Measurements from ENCODE around the gene EPB41L4B.

Gene EPB41L4B

DNA sequence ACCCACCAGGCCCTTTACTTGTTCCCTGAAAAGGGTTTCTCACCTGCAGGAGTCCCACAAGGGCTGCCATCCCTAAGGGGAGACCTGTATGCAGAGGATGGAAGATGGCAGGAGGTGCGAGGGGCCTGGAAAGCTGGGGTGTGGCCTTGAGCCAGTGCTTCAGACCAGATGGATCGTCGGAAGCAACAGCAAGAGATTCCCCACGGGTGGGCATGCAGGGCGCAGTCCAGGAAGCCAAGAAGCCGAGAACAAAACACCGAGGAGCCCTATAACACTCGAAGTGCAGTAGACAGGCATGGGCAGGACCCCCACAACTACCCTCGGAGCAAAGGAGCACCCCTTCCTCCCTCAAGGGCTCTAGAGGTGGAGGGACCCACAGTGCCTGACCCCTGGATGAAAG is 129.1 kb downstream of the EPB41L4B start:
- FAIRE-seq: no peak

DNA sequence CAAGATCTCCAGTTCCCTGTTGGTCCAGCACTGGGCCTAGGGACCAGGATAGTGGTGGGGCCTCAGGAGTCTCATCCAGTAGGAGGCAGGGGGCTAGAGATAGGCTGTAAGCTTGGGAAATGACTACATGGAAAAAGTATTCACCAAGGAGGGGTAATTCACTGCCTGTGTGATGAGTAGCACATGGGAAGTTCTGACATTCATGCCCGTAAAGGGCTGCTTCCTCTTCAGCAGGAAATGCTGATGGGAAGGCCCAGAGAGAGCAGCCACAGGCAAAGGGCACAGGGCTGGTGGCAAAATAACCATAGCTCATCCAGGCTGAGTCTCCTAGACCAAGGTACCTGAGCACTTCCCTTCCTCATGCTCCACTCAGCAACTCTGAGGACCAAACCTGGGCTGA is 130.7 kb downstream of the EPB41L4B start:
- FAIRE-seq: no peak

DNA sequence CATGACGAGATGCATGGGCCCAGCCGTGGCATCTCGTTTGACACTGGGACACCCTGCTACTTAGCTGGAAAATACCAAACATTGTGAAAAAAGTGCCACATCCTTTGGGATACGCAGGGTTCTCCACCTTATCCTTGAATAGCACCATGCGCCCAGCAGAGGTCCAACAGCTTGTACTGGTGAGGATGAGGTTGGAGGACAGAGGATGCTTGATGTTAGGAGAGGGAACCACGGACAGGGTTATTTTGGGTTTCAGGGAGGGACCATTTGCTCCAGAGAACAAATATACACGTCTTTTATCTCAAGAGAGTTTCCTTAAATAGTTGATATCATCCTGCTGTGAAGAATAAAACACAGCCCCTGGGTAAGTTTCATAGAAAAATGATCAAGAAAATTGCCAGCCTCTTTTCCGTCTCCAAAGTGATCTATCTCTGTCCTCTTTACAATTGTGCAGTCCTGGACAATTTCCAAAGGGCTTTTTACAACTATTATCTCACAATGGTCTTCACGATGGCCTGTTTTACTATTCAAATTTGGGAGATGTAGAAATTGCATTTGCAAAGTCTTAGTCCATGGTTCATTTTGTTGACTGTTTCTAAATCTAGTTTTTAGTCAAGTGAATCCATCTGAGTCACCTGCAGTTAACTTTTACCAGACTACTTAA is 133.9 kb downstream of the EPB41L4B start:
- FAIRE-seq: no peak

DNA sequence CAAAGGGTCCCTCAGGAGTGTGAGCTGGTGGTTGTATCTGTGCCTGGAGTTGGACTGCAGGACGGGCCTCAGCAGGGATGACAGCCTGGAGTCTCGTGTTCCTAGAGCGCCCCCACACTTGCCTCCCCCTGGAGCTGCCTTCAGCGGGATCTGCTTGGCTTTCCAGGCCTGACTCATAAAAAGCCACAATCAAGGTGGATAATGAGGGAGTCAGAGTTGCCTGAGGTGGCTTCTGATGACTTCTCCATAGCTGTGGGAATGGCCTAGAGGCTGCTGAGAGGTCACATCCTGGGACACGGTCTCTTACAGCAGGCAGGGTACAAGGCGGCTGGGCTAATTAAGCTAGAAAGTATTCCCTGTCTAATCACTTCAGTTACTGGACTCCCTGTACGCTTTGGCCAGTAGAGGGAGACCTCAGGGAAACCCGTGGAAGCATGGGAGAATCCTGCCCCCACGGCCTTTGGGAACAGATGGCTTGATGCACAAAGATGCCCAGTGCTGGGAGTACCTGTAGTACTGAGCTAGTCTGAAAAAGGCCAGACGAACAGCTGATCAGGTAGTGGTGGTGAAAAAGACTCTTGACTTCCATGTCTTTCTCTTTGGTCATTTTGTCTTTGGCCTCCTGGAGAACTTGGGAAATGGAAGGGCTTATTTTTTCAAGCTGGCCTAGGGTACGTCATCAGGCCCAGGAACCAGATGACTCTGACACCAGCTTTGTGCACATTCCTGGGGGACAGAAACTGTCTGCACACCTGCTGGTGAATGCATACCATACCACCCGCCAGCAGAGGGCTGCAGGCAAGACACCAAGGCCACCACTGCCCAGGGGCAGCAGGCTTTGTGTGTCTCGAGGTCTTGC is 137.7 kb downstream of the EPB41L4B start:
- no peak for FAIRE-seq

DNA sequence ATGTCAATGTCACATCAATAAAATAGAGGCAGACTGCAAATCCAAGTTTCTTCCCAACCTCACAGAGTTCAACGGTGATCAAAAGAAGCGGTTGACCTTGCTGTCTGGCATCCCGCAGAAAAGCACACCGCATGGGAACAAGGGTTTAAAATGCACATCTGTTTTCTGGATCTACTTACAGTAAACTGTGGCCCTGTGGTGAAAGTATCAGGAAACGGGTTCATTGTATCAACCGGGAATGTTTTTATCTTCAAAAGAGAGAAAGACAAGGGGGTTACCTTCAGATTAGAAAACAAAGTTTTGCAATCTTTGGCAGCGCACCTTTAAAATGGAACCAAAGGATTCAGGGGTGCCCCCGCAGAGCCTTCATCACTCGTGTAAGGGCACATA is 138.3 kb downstream of the EPB41L4B start:
- FAIRE-seq: no peak

DNA sequence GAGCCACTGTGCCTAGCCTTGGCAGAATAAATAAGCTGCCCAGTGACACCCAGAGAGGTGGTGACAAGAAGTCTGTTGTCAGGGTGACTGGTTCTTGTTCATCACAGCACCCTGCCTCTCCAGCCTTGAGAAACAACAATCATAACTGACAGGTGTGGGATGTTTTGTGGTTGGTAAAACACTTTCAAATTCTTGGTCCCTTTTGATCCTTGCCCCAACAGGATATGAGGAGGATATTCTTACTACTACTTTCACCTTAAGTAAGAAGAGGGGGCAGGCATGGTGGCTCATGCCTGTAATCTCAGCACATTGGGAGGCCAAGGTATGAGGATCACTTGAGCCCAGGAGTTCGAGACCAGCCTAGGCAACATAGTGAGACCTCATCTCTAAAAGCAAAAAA is 139.6 kb downstream of the EPB41L4B start:
- FAIRE-seq: no peak

DNA sequence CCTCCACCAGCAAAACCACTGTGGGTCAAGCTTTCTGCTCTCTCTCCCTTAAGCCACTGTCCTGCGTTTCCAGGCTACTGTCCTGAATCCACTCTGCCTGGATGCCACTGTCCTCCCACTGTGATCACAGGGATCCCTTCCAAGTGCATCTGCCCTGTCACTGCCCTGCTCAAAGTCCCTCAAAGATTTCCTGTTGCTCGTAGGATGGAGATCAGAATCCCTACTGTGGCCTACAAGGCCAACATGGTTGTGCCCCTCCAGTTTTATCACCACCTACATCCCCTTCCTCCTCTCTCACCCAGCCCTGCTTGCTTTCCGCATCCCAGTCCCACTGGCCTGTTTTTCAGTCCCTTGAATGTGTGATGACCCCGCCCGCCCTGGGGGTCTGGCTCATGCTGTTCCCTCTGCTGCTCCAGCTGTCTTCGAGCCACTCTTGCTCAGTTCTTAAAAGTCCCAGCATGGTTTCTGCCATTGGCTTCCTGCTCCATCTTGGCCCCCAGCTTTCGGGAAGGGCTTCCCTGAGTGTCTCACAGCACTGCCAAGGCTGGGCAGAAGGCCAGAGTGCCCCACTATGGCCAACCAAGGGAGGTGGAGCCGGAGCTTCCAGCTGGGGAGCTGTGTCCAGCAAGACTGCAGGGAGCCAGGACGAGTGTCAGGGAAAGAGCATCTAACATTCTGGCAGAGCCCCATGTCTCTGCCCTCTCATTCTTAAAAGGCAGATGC is 140.9 kb downstream of the EPB41L4B start:
- no peak for FAIRE-seq

DNA sequence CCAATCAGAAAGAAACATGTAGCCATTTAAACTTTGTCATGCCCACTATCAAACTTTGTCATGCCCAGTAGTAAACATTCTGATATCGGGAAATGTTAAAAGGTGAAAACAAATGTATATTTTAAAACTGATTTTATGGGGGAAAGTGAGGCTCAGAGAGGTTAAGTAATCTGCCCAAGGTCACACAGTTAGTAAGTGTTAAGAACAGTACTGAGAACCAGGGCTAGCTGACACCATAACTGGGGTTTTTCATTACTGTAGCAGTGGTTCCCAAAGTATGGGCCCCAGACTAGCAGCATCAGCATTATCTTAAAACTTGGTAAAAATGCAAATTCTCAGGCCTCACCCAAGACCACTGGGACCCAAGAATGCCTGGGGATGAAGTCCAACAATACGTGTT is 143.9 kb downstream of the EPB41L4B start:
- no peak for FAIRE-seq

DNA sequence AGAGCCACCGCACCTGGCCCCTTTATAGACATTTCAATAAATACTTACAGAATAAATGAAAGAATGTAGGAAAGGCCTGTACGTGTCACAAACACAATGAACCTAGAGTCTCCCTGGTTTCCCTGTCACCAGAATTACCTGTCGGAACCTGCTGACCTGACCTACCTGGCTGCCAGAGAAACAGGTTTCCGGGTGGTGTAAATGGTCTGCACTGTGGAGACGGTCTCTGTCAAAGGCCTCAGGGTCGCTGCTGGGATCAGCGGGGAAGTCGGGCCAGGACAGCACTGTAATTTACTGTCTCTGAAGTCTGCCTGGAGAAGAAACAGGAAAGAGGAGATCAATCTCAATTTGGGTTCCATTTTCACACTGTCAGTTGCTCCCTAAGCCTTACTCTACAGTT is 144.5 kb downstream of the EPB41L4B start:
- FAIRE-seq: no peak

DNA sequence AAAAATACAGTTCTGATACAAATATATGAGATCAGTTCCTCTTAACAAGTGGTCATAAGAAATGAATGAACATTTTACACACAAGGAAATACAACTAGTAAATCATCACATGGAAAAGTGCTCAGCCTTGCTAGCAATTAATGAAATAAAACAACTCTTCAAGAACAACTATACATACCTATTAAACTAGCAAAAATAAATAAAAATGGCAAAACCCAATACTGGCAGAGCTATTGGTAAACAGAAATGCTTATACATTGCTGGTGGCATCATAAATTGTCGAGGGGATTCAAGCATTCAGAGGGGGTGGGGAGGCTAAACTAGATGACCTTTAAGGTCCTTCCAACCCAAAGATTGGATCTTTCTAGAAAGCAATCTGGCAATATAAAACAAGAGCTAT is 147.9 kb downstream of the EPB41L4B start:
- FAIRE-seq: no peak

DNA sequence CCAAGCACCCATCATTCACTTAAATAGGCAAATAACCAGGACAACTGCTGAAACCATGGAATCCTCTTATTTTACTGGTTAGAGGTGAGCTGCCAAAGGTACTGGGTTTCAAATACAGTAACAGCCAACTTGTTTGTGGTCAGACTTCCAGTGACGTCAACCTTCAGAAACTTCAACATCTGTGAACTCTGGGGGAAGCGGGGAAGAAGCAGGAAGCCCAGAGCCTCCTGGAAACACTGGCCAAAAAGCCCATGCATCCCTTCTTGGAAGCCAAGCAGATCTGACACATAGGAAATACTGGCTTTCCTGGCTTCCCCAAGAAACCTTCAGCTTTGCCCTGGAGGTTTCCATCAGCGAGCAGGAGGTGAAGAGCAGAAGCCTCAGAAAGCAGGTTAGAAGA is 148.9 kb downstream of the EPB41L4B start:
- no peak for FAIRE-seq

DNA sequence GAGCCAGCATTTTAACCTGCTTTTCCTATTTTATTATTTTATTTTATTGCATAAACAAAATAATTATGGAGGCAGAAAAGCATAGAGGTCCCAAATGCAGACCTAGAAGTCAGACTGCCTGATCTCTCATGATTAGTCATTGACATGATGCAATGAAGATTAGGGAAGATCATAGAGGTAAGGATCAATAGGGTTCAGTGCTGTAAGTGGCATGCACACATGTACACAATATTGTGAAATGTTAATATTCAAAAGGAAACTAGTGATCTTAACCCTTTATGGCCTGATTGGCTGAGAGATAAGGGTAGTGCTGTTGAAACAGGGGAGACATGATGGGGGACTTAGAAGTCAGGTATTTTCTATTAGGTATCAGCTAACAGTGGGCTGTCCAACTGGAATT is 152.7 kb downstream of the EPB41L4B start:
- no peak for FAIRE-seq

DNA sequence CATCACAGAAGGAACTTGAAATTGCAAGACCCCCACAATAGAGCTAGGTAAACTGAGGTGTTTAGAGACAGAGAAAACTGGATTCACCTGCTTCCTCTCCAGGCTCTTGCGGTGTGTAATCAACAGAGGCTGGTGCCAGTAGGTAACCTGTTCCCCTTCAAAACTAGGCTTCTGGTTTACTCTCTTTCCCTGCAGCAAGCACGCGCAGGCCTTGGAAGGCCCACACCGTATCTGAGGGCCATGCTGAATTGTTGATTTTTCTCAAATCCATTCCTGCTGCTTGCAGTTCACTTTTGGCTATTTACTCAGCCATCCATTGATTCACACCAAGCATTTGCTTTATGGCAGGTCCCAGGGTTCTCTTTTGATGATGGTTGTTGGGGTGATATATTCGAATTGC is 153.1 kb downstream of the EPB41L4B start:
- FAIRE-seq: no peak

DNA sequence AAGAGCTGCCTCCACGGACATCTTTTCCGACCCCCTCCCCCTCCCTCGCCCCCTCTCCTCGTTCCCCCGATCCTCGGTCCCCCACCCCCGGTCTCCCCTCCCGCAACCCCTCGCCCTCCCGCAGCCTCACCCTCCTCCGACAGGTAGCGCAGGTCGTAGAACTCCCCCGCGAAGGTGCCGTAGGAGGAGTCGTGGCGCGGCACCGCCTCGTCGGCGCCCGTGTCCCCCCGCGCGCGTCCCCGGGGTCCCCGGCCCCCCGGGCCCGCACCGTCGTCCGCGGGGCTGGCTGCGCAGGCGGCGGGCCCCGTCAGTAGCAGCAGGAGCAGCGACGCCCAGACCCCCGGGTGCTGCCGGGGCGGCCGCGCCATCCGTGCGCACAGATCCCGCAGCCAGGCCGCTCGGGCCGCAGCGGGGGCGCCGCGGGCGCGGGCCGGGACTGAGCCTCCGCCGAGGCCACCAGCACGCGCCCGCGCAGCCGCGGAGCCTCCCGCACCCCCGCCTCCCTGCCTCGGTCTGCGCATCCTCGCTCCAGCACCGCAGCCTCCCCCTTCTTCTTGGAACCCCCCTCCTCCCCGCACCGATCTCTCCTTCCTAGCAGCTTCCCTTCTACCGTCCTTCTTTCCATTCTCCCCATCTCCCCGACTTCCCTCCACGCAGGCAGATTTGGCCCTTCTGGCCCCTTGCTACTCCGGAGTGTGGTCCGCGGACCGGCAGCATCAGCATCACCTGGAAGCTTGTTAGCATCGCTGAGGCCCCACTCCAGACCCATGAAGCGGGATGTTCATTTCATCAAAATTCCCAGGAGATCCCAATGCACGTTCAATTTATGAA is 153.9 kb downstream of the EPB41L4B start, which contains the start of gene FRRS1L:
FRRS1L (minus strand) TSS at position 479 of the 831 bp plus-strand sequence; CDS start at position 368, 111 bp downstream.
- FAIRE-seq: no peak

DNA sequence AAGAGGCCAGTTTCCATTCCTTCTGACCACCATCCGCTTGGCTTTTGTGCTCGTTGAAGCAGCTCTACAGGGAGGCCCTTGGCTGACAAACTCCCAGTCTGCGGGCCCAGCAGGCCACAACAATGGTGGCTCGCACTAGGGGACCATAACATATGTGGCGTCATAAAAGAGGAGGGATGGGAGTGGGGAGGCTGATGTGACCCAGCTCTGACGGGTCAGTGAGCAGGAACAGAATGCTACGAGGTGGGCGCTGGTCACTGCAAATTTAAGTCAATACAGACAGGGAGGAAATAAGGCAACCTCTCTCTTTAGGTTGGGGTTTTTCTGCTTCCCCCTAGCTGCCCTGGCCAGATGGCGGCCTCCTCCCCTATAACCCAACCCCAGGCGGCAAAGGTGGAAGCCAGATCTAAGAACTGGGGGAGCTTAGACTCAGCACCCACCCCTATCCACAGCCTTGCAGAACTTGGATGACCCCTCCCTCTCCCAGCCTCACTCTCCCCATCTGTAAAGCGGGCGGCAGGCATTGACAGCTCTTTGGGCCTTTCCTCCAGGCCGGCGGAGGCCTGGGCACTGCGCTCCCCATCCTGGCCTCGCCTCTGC is 154.6 kb downstream of the EPB41L4B start:
- no peak for FAIRE-seq

DNA sequence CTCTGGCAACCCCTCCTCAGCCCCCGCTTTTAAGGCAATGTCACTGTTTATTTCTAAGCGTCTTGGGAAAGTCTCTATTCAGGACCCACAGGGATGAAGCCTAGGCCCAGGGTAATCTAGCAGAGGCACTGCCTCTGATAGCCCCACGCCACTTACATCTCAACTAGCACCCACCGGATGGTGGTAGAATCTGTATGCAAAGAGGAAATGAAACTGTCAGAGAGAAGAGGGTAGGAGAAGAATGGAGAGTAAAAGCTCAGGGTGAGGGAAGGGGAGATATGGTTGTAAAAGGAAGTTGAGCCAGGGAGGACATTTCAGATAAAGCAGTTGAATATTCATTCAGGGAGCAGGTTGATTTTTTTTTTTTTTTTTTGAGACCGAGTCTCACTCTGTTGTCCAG is 156.8 kb downstream of the EPB41L4B start:
- no peak for FAIRE-seq

DNA sequence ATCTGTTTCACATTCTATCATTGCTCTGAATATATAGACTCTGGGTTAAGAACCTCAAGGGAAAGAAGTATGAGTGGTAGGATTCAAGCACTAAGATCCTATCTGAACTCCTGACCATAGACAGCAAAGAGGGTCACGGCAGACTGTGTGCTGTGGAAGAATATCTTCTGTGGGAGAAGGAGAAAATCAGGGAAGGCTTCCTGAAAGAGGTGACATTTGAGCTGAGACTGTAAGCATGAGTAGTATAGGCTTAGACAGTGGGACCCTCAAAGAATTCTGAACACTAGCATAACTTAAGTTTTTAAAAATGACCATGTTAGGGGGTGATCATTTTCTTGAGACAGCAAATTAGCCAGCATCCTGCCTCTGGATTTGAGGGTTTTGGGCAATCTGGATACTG is 157.7 kb downstream of the EPB41L4B start:
- no peak for FAIRE-seq

DNA sequence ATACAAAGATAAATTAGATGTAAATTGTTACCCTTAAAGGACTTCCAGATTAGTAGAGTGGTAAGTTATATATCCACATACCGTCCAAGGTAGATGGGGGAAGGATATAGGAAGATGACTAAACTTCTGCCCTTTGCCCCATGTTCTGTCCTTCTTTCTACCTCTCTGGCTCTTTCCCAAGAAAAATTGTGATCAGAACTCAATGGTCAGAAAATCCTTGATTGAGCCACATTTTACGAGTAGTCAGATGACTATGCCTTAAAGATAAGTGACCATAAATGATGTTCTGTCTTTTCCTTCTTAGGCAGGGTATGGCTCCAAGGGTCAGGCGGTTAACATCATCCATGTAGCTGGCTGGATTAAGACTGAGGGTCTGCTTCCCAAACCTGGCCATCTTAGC is 158.2 kb downstream of the EPB41L4B start:
- no peak for FAIRE-seq

DNA sequence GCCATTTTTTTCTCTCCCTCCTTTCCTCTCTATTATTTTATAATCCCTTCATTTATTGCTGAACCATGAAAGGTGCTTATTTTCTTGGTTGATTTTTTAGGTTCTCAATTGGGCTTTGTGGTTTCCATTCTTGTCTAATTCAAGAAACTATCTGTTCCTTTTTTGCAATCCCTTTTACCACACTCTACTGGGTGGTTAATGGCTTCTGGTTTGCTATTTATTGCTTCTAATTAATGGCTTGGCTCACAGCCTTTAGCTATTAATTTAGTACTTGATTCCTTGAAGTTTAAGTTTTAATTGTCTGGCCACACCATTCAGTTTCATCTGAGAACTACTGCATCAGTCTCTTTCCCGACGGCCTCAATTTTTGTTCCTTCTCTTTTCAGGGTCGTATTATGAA is 159.4 kb downstream of the EPB41L4B start:
- no peak for FAIRE-seq

DNA sequence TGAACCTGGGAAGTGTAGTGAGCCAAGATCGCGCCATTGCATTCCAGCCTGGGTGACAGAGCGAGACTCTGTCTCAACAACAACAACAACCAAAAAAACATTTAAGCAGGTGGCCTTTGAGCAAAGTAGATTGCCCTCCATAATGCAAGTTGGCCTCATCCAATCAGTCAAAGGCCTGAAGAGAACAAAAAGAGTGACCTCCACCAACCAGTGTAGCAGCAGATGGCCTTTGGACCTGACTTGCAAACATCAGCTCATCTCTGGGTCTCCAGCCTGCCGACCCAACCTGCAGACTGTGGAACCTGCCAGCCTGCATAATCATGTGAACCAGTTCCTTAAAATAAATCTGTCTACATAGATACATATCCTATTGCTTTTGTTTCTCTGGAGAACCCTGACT is 161.3 kb downstream of the EPB41L4B start:
- no peak for FAIRE-seq

DNA sequence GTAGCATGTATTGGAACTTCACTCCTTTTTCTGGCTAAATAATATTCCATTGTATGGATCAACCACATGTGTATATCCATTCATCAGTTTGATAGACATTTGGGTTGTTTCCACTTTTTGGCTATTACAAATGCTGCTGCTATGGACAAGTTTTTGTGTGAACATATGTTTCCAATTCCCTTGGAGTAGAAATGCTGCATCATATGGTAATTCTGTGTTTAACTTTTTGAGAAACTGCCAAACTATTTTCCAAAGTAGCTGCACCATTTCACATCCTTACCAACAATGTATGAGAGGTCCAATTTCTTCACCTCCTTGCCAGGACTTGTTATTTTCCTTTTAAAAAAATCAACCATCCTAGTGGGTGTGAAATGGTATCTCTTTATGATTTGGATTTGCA is 162.2 kb downstream of the EPB41L4B start:
- FAIRE-seq: no peak

DNA sequence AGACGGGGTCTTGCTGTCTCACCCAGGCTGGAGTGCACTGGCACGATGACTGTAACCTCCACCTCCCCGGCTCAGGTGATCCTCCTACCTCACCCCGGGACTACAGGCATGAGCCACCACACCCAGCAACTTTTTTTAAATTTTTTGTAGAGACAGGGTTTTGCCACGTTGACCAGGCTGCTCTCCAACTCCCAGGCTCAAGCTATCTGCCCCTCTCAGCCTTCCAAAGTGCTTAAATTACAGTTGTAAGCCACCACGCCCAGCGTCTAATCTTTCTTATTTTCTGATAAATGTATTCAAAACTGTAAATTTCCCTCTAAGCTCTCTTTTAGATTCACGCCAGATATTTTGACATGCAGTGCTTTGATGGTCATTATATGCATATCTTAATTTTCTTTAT is 164.2 kb downstream of the EPB41L4B start:
- no peak for FAIRE-seq

Measured in TTC549 (cell line).